Measurements from ENCODE around the gene TMEM74B.

DNA sequence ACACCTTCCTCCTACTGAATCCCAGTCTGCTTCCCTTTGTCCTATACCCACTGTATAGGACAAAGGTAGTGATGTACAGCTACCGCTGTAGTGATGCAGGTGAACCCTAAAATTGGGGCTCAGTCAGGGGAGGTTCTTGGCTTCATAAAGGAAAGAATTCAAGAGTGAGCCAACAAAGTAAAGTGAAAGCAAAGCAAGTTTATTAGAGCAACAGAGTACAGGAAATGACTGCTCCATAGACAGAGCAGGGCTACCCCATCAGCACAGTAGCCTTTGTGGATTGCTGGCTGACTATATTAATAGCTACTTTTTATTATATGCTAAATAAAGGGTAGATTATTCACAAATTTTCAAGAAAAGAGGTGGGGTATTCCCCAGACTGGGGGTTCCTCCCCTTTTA lies 15.2 kb upstream of the TMEM74B start:
- TF ChIP-seq POLR2AphosphoS5 (IDR thresholded peaks at IDR 0.05) = no peak
- TF ChIP-seq, protein P1, sequence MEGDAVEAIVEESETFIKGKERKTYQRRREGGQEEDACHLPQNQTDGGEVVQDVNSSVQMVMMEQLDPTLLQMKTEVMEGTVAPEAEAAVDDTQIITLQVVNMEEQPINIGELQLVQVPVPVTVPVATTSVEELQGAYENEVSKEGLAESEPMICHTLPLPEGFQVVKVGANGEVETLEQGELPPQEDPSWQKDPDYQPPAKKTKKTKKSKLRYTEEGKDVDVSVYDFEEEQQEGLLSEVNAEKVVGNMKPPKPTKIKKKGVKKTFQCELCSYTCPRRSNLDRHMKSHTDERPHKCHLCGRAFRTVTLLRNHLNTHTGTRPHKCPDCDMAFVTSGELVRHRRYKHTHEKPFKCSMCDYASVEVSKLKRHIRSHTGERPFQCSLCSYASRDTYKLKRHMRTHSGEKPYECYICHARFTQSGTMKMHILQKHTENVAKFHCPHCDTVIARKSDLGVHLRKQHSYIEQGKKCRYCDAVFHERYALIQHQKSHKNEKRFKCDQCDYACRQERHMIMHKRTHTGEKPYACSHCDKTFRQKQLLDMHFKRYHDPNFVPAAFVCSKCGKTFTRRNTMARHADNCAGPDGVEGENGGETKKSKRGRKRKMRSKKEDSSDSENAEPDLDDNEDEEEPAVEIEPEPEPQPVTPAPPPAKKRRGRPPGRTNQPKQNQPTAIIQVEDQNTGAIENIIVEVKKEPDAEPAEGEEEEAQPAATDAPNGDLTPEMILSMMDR (IDR thresholded peaks at IDR 0.05 in 8 of 11, conservative IDR thresholded peaks at IDR 0.05 in 3 of 11) = no peak
- TF ChIP-seq POLR2A (IDR thresholded peaks at IDR 0.05) = no peak

Data from spleen (tissue), 7 donors.